Transverse colon (tissue), 4 donors: ENCODE results near the gene COL23A1. TPM values are rescaled to one million over a fixed set of nuclear protein-coding genes. Genes with fewer than 3 reads are reported as not detected.
A peak's percentile ranks its signal among the peaks of the same experiment; 100 is the strongest.

Experiments used
- DNase-seq: peaks from one replicate; pipeline ENCODE4 v3.0.0-alpha.2; 2019
- H3K27ac ChIP-seq, 4 donors: fragments of 200-600 bp; sonication (generic); 2 replicates each; pipeline ENCODE4 v1.5.1; 2016 to 2018; ENCODE audit warnings: inconsistent platforms in 4 of 4
- H3K27me3 ChIP-seq: fragments of 200-600 bp; sonication (generic); 2 replicates; pipeline ENCODE4 v1.5.1; 2017; ENCODE audit warnings: inconsistent platforms
- H3K36me3 ChIP-seq, 4 donors: fragments of 200-600 bp; sonication (generic); 2 replicates each; pipeline ENCODE4 v1.5.1; 2017 to 2019; ENCODE audit warnings: inconsistent platforms in 4 of 4
- H3K4me1 ChIP-seq, 4 donors: fragments of 200-600 bp; sonication (generic); 2 replicates each; pipeline ENCODE4 v1.5.1; 2017 to 2020; ENCODE audit warnings: inconsistent platforms in 4 of 4
- H3K4me3 ChIP-seq, 4 donors: fragments of 200-600 bp; sonication (generic); 1 replicate in 1 of 4; 2 replicates in 3 of 4; pipeline versions ENCODE4 v1.5.1 to v1.6.1; 2017 to 2019; ENCODE audit warnings: inconsistent platforms in 4 of 4
- H3K9me3 ChIP-seq, 2 donors: fragments of 200-600 bp; sonication (generic); 2 replicates each; pipeline ENCODE4 v1.5.1; 2017 to 2019; ENCODE audit warnings: inconsistent platforms in 2 of 2
- CTCF ChIP-seq, 5 experiments: fragments of 200-600 bp in 3 of 5; fragments of 450-650 bp in 2 of 5; sonication (generic) in 3 of 5; IDR thresholded peaks; 1 replicate in 2 of 5; 2 replicates in 3 of 5; pipeline ENCODE4 v1.5.1; 2016 to 2017; ENCODE audit warnings: antibody characterized with exemption in 5 of 5, inconsistent platforms in 3 of 5, mild to moderate bottlenecking in 2 of 5, moderate library complexity in 1 of 5
- EP300 ChIP-seq: sonication (generic); formaldehyde crosslinking; IDR thresholded peaks from one replicate; pipeline ENCODE4 v1.6.1; 2017; ENCODE audit warnings: antibody characterized with exemption, low read depth
- POLR2A ChIP-seq: fragments of 450-650 bp; IDR thresholded peaks from one replicate; pipeline ENCODE4 v1.6.1; 2016; ENCODE audit warnings: antibody characterized with exemption, mild to moderate bottlenecking, moderate library complexity
- POLR2AphosphoS5 ChIP-seq, 3 donors: sonication (generic); formaldehyde crosslinking; IDR thresholded peaks; one replicate each; pipeline ENCODE4 v1.6.1; 2016; ENCODE audit warnings: antibody characterized with exemption in 3 of 3
- WGBS, 2 donors: methylation state at CpG; one replicate each; pipeline ENCODE4 v1.1.5; 2018; ENCODE audit warnings: low coverage in 1 of 2; 5-methylcytosine and 5-hydroxymethylcytosine counted together
- in situ Hi-C, 4 donors: fragments of 200-750 bp; cut with MboI; loops; one replicate each; pipeline versions ENCODE4 v1.15.0 to v1.15.1; 2017; ENCODE audit warnings: low sequenced_read_pairs in 3 of 4, low pct_ligation_motif_present in 1 of 4, low pct_unique_long_range_greater_than_20kb in 1 of 4
- intact Hi-C: fragments of 100-400 bp; cut with DNase I; formaldehyde crosslinking; loops from one replicate; pipeline ENCODE4 v1.15.1; 2023; ENCODE audit warnings: low total_unique reads
- total RNA-seq, 4 donors: library from RNA; depleted of rRNA; stranded (reverse); fragments of >200 nt; gene quantifications; one replicate each; pipeline ENCODE4 v1.1.0, GENCODE V29; 2016

The COL23A1 gene
- total RNA-seq, 4 donors from 2014 or later: 0.14 to 2.2 (median 1.4) TPM; not detected in 1

- Histone ChIP-seq H3K27me3 (no peaks in the 10 kb centered on the region), H3K27ac (peak overlapping the region in 3 of 4 donors; percentile 13 to 40 (median 37)), H3K4me1 (peaks cover 4 to 46% (median 22%) of the 10 kb centered on the region in 4 donors), H3K36me3 (no peaks in the 10 kb centered on the region), H3K4me3 (no peak overlapping the region), H3K9me3 (no peaks in the 10 kb centered on the region)
- 71 to 100% methylated on average over 1 to 13 of the region's 13 CpGs for WGBS, 2 donors
- in situ Hi-C loops (no loop called here), intact Hi-C loops (no loop called here)
- TF ChIP-seq POLR2AphosphoS5 (IDR thresholded peaks at IDR 0.05) (peak in 1 of 3 donors; percentile 21), CTCF (IDR thresholded peaks at IDR 0.05) (no peak)
- DNase-seq: peak; percentile 74
These were observed 352.5 kb downstream of the COL23A1 start for GRCh38 chr5:178237431-178238312.

- H3K9me3 ChIP-seq: no peaks in the 10 kb centered on the region
- H3K27ac ChIP-seq: peak overlapping the region in 2 of 4 donors; percentile 13 to 37
- WGBS, 2 donors: 36 to 41% methylated on average over 2 to 4 of the region's 4 CpGs
- no peaks in the 10 kb centered on the region for H3K27me3 ChIP-seq
- no peak overlapping the region for H3K4me3 ChIP-seq
- no peak for DNase-seq
- in situ Hi-C loops: no loop called here
- H3K36me3 ChIP-seq: no peaks in the 10 kb centered on the region
- intact Hi-C loops: no loop called here
- H3K4me1 ChIP-seq: peaks cover 4 to 48% (median 23%) of the 10 kb centered on the region in 4 donors
- TF ChIP-seq POLR2A: no peak
- no peak for TF ChIP-seq CTCF (IDR thresholded peaks at IDR 0.05)
- no peak for TF ChIP-seq POLR2AphosphoS5 (IDR thresholded peaks at IDR 0.05)
- no peak for TF ChIP-seq EP300
These were observed 353.5 kb downstream of the COL23A1 start for GRCh38 chr5:178236679-178237078.

GRCh38 chr5:178236126-178236525, 354.1 kb downstream of the COL23A1 start:
- Histone ChIP-seq H3K27me3 (no peaks in the 10 kb centered on the region), H3K4me3 (no peak overlapping the region), H3K36me3 (no peaks in the 10 kb centered on the region), H3K4me1 (peaks cover 10 to 53% (median 28%) of the 10 kb centered on the region in 4 donors), H3K27ac (peak overlapping the region in 1 of 4 donors; percentile 13), H3K9me3 (no peaks in the 10 kb centered on the region)
- DNase-seq: no peak
- in situ Hi-C loops (no loop called here), intact Hi-C loops (no loop called here)
- TF ChIP-seq POLR2AphosphoS5 (IDR thresholded peaks at IDR 0.05) (no peak), EP300 (no peak), CTCF (IDR thresholded peaks at IDR 0.05) (no peak), POLR2A (no peak)
- 87% methylated on average over 9 of the region's 9 CpGs; no CpG with 5 or more reads in 1 of the 2 donors for WGBS, 2 donors

- no peak for DNase-seq
- in situ Hi-C loops: no loop called here
- intact Hi-C loops: no loop called here
- H3K27me3 ChIP-seq: no peaks in the 10 kb centered on the region
- H3K9me3 ChIP-seq: no peaks in the 10 kb centered on the region
- 83% methylated on average over 3 of the region's 3 CpGs; no CpG with 5 or more reads in 1 of the 2 donors for WGBS, 2 donors
- H3K4me1 ChIP-seq: peaks cover 15 to 59% (median 34%) of the 10 kb centered on the region in 4 donors
- TF ChIP-seq POLR2AphosphoS5 (IDR thresholded peaks at IDR 0.05) (no peak), POLR2A (no peak), CTCF (IDR thresholded peaks at IDR 0.05) (no peak), EP300 (no peak)
- no peaks in the 10 kb centered on the region for H3K36me3 ChIP-seq
- no peak overlapping the region for H3K4me3 ChIP-seq
- H3K27ac ChIP-seq: no peak overlapping the region
These were observed 354.6 kb downstream of the COL23A1 start for GRCh38 chr5:178235588-178235974.
